LHCN-M2 (cell line): ENCODE data around the gene RIC1. TPM values are rescaled to one million over a fixed set of nuclear protein-coding genes. Genes with fewer than 3 reads are reported as not detected.

Experiments
- DNase-seq: peaks from one replicate; pipeline ENCODE4 v3.0.0-alpha.2; 2012; ENCODE audit warnings: low read depth
- total RNA-seq: library from RNA; depleted of rRNA; stranded (reverse); fragments of >200 nt; gene quantifications from 2 replicates; pipeline ENCODE4 v1.2.3, GENCODE V29; 2014; rRNA removed

Gene RIC1
- total RNA-seq, 1 experiment from 2014 or later, result 21.1 TPM

DNA sequence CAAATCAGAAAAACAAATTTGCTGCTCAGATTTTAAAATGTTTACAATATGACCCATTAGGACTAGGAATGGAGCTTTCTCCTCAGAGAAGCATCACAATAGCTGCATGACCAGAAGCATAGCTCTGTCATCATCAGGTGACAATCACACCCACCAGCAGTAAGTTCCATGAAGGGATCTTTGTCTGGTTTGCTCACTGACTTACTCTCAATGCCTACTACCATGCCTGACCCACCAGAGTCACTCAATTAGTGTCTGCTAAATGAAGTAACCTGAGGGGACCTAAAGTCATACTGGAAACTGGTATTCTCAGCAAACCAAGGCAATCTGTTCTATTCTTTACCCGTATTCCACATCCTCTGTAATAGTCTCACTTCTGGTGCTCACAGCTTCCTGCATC lies 196.3 kb downstream of the RIC1 start:
- no peak for DNase-seq

Other genes with a start within 250 kb of the RIC1 start
- gene PLGRKT, start 191.2 kb upstream of the RIC1 start, total RNA-seq, result 32.4 and 36.0 TPM in 2 replicates
- gene CD274, start 178.6 kb upstream of the RIC1 start, total RNA-seq, result 5.5 and 7.9 TPM in 2 replicates
- 18.3 and 20.6 TPM in 2 replicates for gene PDCD1LG2, start 118.6 kb upstream of the RIC1 start, total RNA-seq
- gene ERMP1, start 204.0 kb downstream of the RIC1 start, total RNA-seq, result 5.1 and 8.1 TPM in 2 replicates